GM18868 (cell line): ENCODE results near the gene LILRA6.
A peak's percentile ranks its signal among the peaks of the same experiment; 100 is the strongest.
"Not testable (repeated sequence)": the region's sequence is repeated elsewhere in the genome, so short reads cannot be mapped to it uniquely, and the experiment has no call there.

ENCODE experiments used
- ATAC-seq: cut with Tn5 transposase; IDR thresholded peaks from one replicate; pipeline ENCODE4 v1.9.1; 2021; ENCODE audit warnings: mild to moderate bottlenecking, moderate library complexity; ENCODE audit not compliant: unreplicated experiment

The LILRA6 gene

GRCh38 chr19:54208784-54209057, 33.9 kb downstream of the LILRA6 start:
- ATAC-seq = no peak

- ATAC-seq = peak; percentile 39
Measured at GRCh38 chr19:54207983-54208783, 34.4 kb downstream of the LILRA6 start.

GRCh38 chr19:54207676-54207982, 35.0 kb downstream of the LILRA6 start:
- ATAC-seq = no peak

- not testable (repeated sequence) for ATAC-seq
Measured at GRCh38 chr19:54207193-54207592, 35.4 kb downstream of the LILRA6 start.

GRCh38 chr19:54206831-54207177, 35.8 kb downstream of the LILRA6 start:
- no peak for ATAC-seq

- ATAC-seq = no peak
Measured at GRCh38 chr19:54206030-54206830, 36.4 kb downstream of the LILRA6 start.

- no peak for ATAC-seq
Measured at GRCh38 chr19:54204767-54205468, 37.7 kb downstream of the LILRA6 start.

- ATAC-seq = no peak
Measured at GRCh38 chr19:54203151-54203611, 39.4 kb downstream of the LILRA6 start.

GRCh38 chr19:54201980-54202379, 40.6 kb downstream of the LILRA6 start:
- no peak for ATAC-seq

GRCh38 chr19:54201172-54201701, 41.4 kb downstream of the LILRA6 start:
- ATAC-seq = no peak

- ATAC-seq = no peak
Measured at GRCh38 chr19:54199401-54199800, 43.2 kb downstream of the LILRA6 start.

- ATAC-seq = no peak
Measured at GRCh38 chr19:54197121-54197520, 45.5 kb downstream of the LILRA6 start.

GRCh38 chr19:54196536-54196935, 46.1 kb downstream of the LILRA6 start:
- no peak for ATAC-seq

- ATAC-seq = not testable (repeated sequence)
Measured at GRCh38 chr19:54194463-54194862, 48.1 kb downstream of the LILRA6 start.

- no peak for ATAC-seq
Measured at GRCh38 chr19:54193011-54193410, 49.6 kb downstream of the LILRA6 start.

- ATAC-seq = no peak
Measured at GRCh38 chr19:54191811-54192453, 50.7 kb downstream of the LILRA6 start.

GRCh38 chr19:54191011-54191810, 51.4 kb downstream of the LILRA6 start, which contains the start of gene TSEN34:
TSS of gene TSEN34 (plus strand) at chr19:54191308. CDS start at chr19:54191365, 57 bp downstream.
- ATAC-seq = peak; percentile 25

- ATAC-seq = peak; percentile 44
Measured at GRCh38 chr19:54190503-54191010, 52.0 kb downstream of the LILRA6 start.

GRCh38 chr19:54189735-54190502, 52.7 kb downstream of the LILRA6 start:
- peak; percentile 46 for ATAC-seq
